ENCODE data around the gene PRKCB.
"Not testable (repeated sequence)": the region's sequence is repeated elsewhere in the genome, so short reads cannot be mapped to it uniquely, and the experiment has no call there.

DNA sequence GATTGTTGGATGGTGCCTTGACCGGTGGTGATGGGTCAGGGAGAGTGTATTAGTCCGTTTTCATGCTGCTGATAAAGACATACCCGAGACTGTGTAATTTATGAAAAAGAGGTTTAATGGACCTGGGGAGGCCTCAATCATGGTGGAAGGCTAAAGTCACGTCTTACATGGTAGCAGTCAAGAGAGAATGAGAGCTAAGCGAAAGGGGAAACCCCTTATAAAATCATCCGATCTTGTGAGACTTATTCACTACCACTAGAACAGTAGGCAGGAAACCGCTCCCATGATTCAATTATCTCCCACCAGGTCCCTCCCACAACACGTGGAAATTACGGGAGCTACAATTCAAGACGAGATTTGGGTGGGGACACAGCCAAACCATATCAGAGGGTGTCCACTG, 316.3 kb downstream of the PRKCB start:
- not testable (repeated sequence) for TF ChIP-seq CTCF (conservative IDR thresholded peaks at IDR 0.05; ENCODE audit: low read depth, low read length); EZH2 (IDR thresholded peaks at IDR 0.05; ENCODE audit: low read length, unreplicated experiment); EZH2phosphoT487 (IDR thresholded peaks at IDR 0.05; ENCODE audit: borderline replicate concordance, low read length)

Data from PC-3 (cell line).